H1 (cell line): ENCODE results near the gene RIIAD1. TPM values are rescaled to one million over a fixed set of nuclear protein-coding genes. Genes with fewer than 3 reads are reported as not detected.

ENCODE experiments used
- CTCF ChIA-PET: fragments of 300-600 bp; sonication (Branson Sonifier 250); formaldehyde crosslinking; loops from one replicate; lab custom pipeline; 2021; ENCODE audit not compliant: partially characterized antibody; lab: Charles Lee
- POLR2A ChIA-PET: fragments of 300-600 bp; sonication (Branson Sonifier 250); formaldehyde crosslinking; loops from one replicate; lab custom pipeline; 2021; ENCODE audit warnings: inconsistent platforms; ENCODE audit not compliant: partially characterized antibody; lab: Charles Lee
- DNase-seq, 2 experiments: peaks; one replicate each; pipeline versions ENCODE4 v3.0.0 to v3.0.0-alpha.2; 2010 to 2022; ENCODE audit warnings: low spot score in 2 of 2, low read depth in 1 of 2, mixed read lengths in 1 of 2
- FAIRE-seq: peaks from 2 replicates; lab custom pipeline; 2011; peaks lifted over from hg19 to GRCh38; lab: Jason Lieb, UNC
- H2AFZ ChIP-seq: 2 replicates; pipeline ENCODE4 v1.8.1; 2012; ENCODE audit warnings: low read length, inconsistent platforms
- H2AK5ac ChIP-seq: 2 replicates; pipeline ENCODE4 v1.6.1; 2013; ENCODE audit warnings: low read depth, low read length
- H2BK120ac ChIP-seq: replicated peaks from 2 replicates; pipeline ENCODE3; 2013; ENCODE audit warnings: low read depth, low read length, inconsistent platforms
- H2BK12ac ChIP-seq: 2 replicates; pipeline ENCODE4 v1.6.1; 2013; ENCODE audit warnings: low read depth, low read length
- H2BK15ac ChIP-seq: 2 replicates; pipeline ENCODE4 v1.6.1; 2013; ENCODE audit warnings: low read length
- H2BK20ac ChIP-seq: 2 replicates; pipeline ENCODE4 v1.6.1; 2013; ENCODE audit warnings: low read length
- H2BK5ac ChIP-seq: 2 replicates; pipeline ENCODE4 v1.6.1; 2013; ENCODE audit warnings: low read depth, low read length
- H3K14ac ChIP-seq: 2 replicates; pipeline ENCODE4 v1.6.1; 2013; ENCODE audit warnings: inconsistent platforms; ENCODE audit not compliant: insufficient read length
- H3K18ac ChIP-seq: 2 replicates; pipeline ENCODE4 v1.6.1; 2013; ENCODE audit warnings: low read length; ENCODE audit errors: extremely low read depth
- H3K23ac ChIP-seq: 2 replicates; pipeline ENCODE4 v1.6.1; 2013; ENCODE audit warnings: inconsistent platforms; ENCODE audit not compliant: insufficient read length
- H3K23me2 ChIP-seq: 2 replicates; pipeline ENCODE4 v1.6.1; 2013; ENCODE audit warnings: low read depth, low read length
- H3K27ac ChIP-seq: 2 replicates; pipeline ENCODE4 v1.6.1; 2011; ENCODE audit warnings: low read depth, low read length, inconsistent platforms
- H3K27me3 ChIP-seq, 4 experiments: replicated peaks in 1 of 4; 1 replicate in 1 of 4; 2 replicates in 3 of 4; pipeline versions ENCODE4 v1.6.1 to v1.8.1; 2011 to 2013; ENCODE audit warnings: low read length in 3 of 4, mild to moderate bottlenecking in 3 of 4, inconsistent platforms in 2 of 4, mixed read lengths in 2 of 4, moderate library complexity in 1 of 4; ENCODE audit not compliant: control insufficient read depth in 3 of 4, insufficient read depth in 3 of 4; ENCODE audit errors: extremely low read depth in 1 of 4
- H3K36me3 ChIP-seq, 4 experiments: 2 replicates each; pipeline versions ENCODE4 v1.6.1 to v1.8.1; 2011 to 2013; ENCODE audit warnings: mild to moderate bottlenecking in 4 of 4, low read length in 3 of 4, moderate library complexity in 2 of 4, control low read depth in 1 of 4, inconsistent platforms in 1 of 4; ENCODE audit not compliant: insufficient read depth in 4 of 4, control insufficient read depth in 2 of 4
- H3K4ac ChIP-seq: replicated peaks from 2 replicates; pipeline ENCODE3; 2013; ENCODE audit warnings: low read length, low read depth, mixed read lengths, inconsistent platforms; ENCODE audit not compliant: insufficient read length
- H3K4me1 ChIP-seq, 4 experiments: replicated peaks in 1 of 4; 1 replicate in 1 of 4; 2 replicates in 3 of 4; pipeline versions ENCODE4 v1.6.1 to v1.8.1; 2011 to 2013; ENCODE audit warnings: low read length in 3 of 4, inconsistent platforms in 2 of 4, mixed read lengths in 1 of 4; ENCODE audit not compliant: insufficient read depth in 4 of 4, control insufficient read depth in 3 of 4
- H3K4me2 ChIP-seq, 2 experiments: 2 replicates each; pipeline versions ENCODE4 v1.6.1 to v1.8.1; 2011 to 2013; ENCODE audit warnings: low read depth in 2 of 2, low read length in 2 of 2, control low read depth in 1 of 2, inconsistent platforms in 1 of 2, mild to moderate bottlenecking in 1 of 2; ENCODE audit not compliant: insufficient read depth in 1 of 2
- H3K4me3 ChIP-seq, 4 experiments: fragments of 200-600, 300-600 bp in 1 of 4; sonication (generic), shearing (Covaris generic), sonication (Bioruptor Twin) in 1 of 4; 2 replicates each; pipeline versions ENCODE4 v1.5.1 to v1.8.1; 2011 to 2016; ENCODE audit warnings: low read length in 4 of 4, low read depth in 3 of 4, control low read depth in 2 of 4, inconsistent platforms in 2 of 4, mild to moderate bottlenecking in 2 of 4, mixed read lengths in 1 of 4, moderate library complexity in 1 of 4; ENCODE audit not compliant: insufficient read depth in 2 of 4; ENCODE audit errors: extremely low read depth in 1 of 4
- H3K56ac ChIP-seq: replicated peaks from 2 replicates; pipeline ENCODE3; 2013; ENCODE audit warnings: low read depth, mild to moderate bottlenecking, mixed read lengths, low read length, inconsistent platforms; ENCODE audit not compliant: insufficient read length
- H3K79me1 ChIP-seq: 2 replicates; pipeline ENCODE4 v1.6.1; 2013; ENCODE audit warnings: low read depth, low read length, control low read depth
- H3K79me2 ChIP-seq, 2 experiments: 2 replicates each; pipeline versions ENCODE4 v1.6.1 to v1.8.1; 2012 to 2013; ENCODE audit warnings: low read length in 2 of 2, mild to moderate bottlenecking in 2 of 2, inconsistent platforms in 1 of 2; ENCODE audit not compliant: insufficient read depth in 2 of 2, control insufficient read depth in 1 of 2
- H3K9ac ChIP-seq, 4 experiments: replicated peaks in 1 of 4; 1 replicate in 1 of 4; 2 replicates in 3 of 4; pipeline versions ENCODE4 v1.6.1 to v1.8.1; 2011 to 2013; ENCODE audit warnings: low read depth in 3 of 4, low read length in 3 of 4, control low read depth in 2 of 4, mild to moderate bottlenecking in 2 of 4, moderate library complexity in 2 of 4, inconsistent platforms in 1 of 4; ENCODE audit errors: extremely low read depth in 1 of 4
- H3K9me3 ChIP-seq, 2 experiments: 2 replicates each; pipeline versions ENCODE4 v1.6.1 to v1.8.1; 2012 to 2013; ENCODE audit warnings: mild to moderate bottlenecking in 2 of 2, moderate library complexity in 2 of 2, control low read depth in 1 of 2, inconsistent platforms in 1 of 2, low read depth in 1 of 2, low read length in 1 of 2, mixed read lengths in 1 of 2; ENCODE audit not compliant: insufficient read depth in 2 of 2
- H4K20me1 ChIP-seq, 2 experiments: replicated peaks in 1 of 2; 2 replicates each; pipeline versions ENCODE3 to v1.8.1; 2011 to 2013; ENCODE audit warnings: inconsistent platforms in 2 of 2, low read length in 2 of 2, mild to moderate bottlenecking in 1 of 2; ENCODE audit not compliant: insufficient read depth in 2 of 2, control insufficient read depth in 1 of 2
- H4K5ac ChIP-seq: 2 replicates; pipeline ENCODE4 v1.6.1; 2013; ENCODE audit warnings: low read length, low read depth, mixed read lengths, inconsistent platforms; ENCODE audit not compliant: insufficient read length
- H4K8ac ChIP-seq: 2 replicates; pipeline ENCODE4 v1.8.0; 2013; ENCODE audit warnings: mild to moderate bottlenecking, moderate library complexity, low read length, inconsistent platforms; ENCODE audit not compliant: insufficient read depth; ENCODE audit errors: extremely low read depth
- H4K91ac ChIP-seq: replicated peaks from 2 replicates; pipeline ENCODE3; 2013; ENCODE audit warnings: low read length, mixed read lengths, inconsistent platforms; ENCODE audit not compliant: insufficient read length
- RAD21 ChIP-seq, 2 experiments: IDR thresholded peaks in 1 of 2; conservative IDR thresholded peaks in 1 of 2; 2 replicates each; pipeline ENCODE4 v1.6.1; 2011; ENCODE audit warnings: low read depth in 2 of 2, low read length in 2 of 2, improper control_type of control experiment in 1 of 2, inconsistent platforms in 1 of 2, mild to moderate bottlenecking in 1 of 2, moderate library complexity in 1 of 2
- WGBS, 2 experiments: shearing (Covaris generic) in 1 of 2; methylation state at CpG; one replicate each; pipeline versions ENCODE4 v1.1.6 to v1.1.7; 2013 to 2015; ENCODE audit warnings: low lambda C conversion rate in 2 of 2, mixed read lengths in 2 of 2, inconsistent platforms in 1 of 2, low coverage in 1 of 2, missing lambda C conversion rate in 1 of 2; ENCODE audit not compliant: insufficient replicate concordance in 2 of 2, insufficient coverage in 1 of 2, insufficient read length in 1 of 2; ENCODE audit errors: extremely low coverage in 1 of 2, missing lambda C conversion rate in 1 of 2; 5-methylcytosine and 5-hydroxymethylcytosine counted together
- polyA plus RNA-seq, 7 experiments: library from polyadenylated mRNA; depleted of rRNA in 3 of 7; stranded (reverse) in 5 of 7; unstranded in 2 of 7; fragments of >200 nt in 5 of 7; fragments of 200-250 nt in 2 of 7; gene quantifications; 1 replicate in 5 of 7; 2 replicates in 1 of 7; 4 replicates in 1 of 7; pipeline versions ENCODE4 v1.2.1 to v1.2.3, GENCODE V29; 2011 to 2013; ENCODE audit warnings: missing spikeins in 2 of 7, mixed read lengths in 2 of 7
- total RNA-seq: library from RNA; stranded (reverse); fragmentation: NEBNext Ultra II Directional; extraction: Animal tissue kit (Norgen Biotek cat#: 25700); gene quantifications from 2 replicates; pipeline ENCODE4 v1.2.1, GENCODE V29; 2021
- TF ChIP-seq, protein P1 (sequence below): IDR thresholded peaks from 2 replicates; pipeline ENCODE4 v1.6.1; 2012; ENCODE audit warnings: inconsistent platforms

RIIAD1 gene
- total and polyA plus RNA-seq, 2 of the 8 experiments (the other 6 are each of a cell fraction or from before 2014, with no cell fraction given) = not detected

DNA sequence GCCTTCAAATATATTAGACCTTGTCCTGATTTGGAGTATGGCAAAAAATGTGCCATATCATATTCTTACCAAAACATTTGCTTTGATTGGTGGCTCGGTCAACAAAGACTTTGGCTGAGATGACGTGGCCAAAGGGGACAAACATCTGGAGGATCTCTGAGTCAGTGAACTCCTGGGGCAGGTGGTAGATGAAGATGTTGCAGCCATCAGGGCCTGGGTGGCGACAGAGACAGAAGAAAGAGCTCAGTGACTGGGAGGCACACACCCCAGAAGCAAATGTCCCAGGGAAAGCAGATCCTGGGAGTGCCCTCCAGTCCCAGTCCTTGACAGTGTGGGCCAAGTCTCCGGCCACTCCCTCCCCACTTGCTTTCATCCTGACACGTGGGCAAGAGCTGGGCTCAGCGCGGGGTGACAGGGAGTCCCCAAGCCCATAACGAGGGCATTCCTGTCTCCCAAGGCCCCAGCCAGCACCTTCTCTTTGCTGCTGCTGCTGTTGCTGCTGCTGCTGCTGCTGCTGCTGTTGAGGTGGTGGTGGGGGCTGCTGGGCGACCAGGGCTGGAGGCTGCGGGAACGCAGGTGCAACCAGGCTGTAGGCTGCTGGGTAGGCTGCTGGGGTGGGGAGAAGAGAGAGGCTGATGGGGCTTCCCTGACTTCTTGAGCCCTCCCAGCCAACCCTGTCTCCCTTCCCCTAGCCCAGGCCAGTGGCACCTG lies 15.4 kb upstream of the RIIAD1 start:
- CTCF ChIA-PET = interaction anchor here (1.1 to 2.6 kb wide), 6 partner anchors 9 to 131 kb away, joined by 3 to 12 read pairs (median 5); partner anchors contain the start of genes CELF3 and RIIAD1
- H3K79me2 ChIP-seq = no peaks in the 10 kb centered on the region

More for the DNA sequence above, 15.4 kb upstream of the RIIAD1 start:
- Histone ChIP-seq H2BK15ac (no peak overlapping the region), H3K14ac (no peak overlapping the region), H3K56ac (no peak overlapping the region), H3K4me3 (no peak overlapping the region), H2AFZ (no peak overlapping the region), H4K91ac (no peak overlapping the region), H3K4me2 (no peak overlapping the region), H4K8ac (no peak overlapping the region), H3K4ac (no peak overlapping the region), H3K4me1 (peaks cover 0 to 4% (median 2%) of the 10 kb centered on the region in 4 experiments; a peak in 3 of 7 replicates), H3K23me2 (no peaks in the 10 kb centered on the region), H4K5ac (no peak overlapping the region), H3K18ac (no peak overlapping the region), H3K23ac (no peak overlapping the region), H3K79me1 (no peaks in the 10 kb centered on the region), H2BK20ac (no peak overlapping the region), H2AK5ac (no peak overlapping the region), H4K20me1 (peaks cover 0 to 3% of the 10 kb centered on the region in 2 experiments), H3K9me3 (no peaks in the 10 kb centered on the region), H2BK120ac (no peak overlapping the region), H3K36me3 (peaks cover 0 to 6% (median 2%) of the 10 kb centered on the region in 4 experiments; a peak in 3 of 8 replicates), H3K27ac (no peak overlapping the region), H3K9ac (no peak overlapping the region), H2BK12ac (no peak overlapping the region), H3K27me3 (no peaks in the 10 kb centered on the region; a peak in 1 of 7 replicates), H2BK5ac (no peak overlapping the region)
- FAIRE-seq (no peak), DNase-seq (no peak)
- 75% methylated on average over 11 of the region's 11 CpGs; no CpG with 5 or more reads in 1 of the 2 experiments for WGBS, 2 experiments
- 0 out of 4 replicates have a peak, but pooled peaks of 1 of the 2 experiments have one; percentile 7 for TF ChIP-seq RAD21 (IDR thresholded peaks at IDR 0.05 in 1 of 2, conservative IDR thresholded peaks at IDR 0.05 in 1 of 2; ENCODE audit: low read depth in 2 of 2, low read length in 2 of 2)
- TF ChIP-seq, protein P1, sequence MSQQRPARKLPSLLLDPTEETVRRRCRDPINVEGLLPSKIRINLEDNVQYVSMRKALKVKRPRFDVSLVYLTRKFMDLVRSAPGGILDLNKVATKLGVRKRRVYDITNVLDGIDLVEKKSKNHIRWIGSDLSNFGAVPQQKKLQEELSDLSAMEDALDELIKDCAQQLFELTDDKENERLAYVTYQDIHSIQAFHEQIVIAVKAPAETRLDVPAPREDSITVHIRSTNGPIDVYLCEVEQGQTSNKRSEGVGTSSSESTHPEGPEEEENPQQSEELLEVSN = no peak
- POLR2A ChIA-PET = interaction anchor here (1.2 to 1.4 kb wide), 3 partner anchors 10 to 57 kb away, joined by 3 to 5 read pairs (median 4); no protein-coding TSS in a partner anchor
